HG03064 (cell line): Measurements from ENCODE around the gene TUSC1.
"Not testable (repeated sequence)": the region's sequence is repeated elsewhere in the genome, so short reads cannot be mapped to it uniquely, and the experiment has no call there.

Experiments used
- ATAC-seq: cut with Tn5 transposase; IDR thresholded peaks from one replicate; pipeline ENCODE4 v1.9.1; 2021; ENCODE audit warnings: low read depth; ENCODE audit not compliant: unreplicated experiment

Gene TUSC1

DNA sequence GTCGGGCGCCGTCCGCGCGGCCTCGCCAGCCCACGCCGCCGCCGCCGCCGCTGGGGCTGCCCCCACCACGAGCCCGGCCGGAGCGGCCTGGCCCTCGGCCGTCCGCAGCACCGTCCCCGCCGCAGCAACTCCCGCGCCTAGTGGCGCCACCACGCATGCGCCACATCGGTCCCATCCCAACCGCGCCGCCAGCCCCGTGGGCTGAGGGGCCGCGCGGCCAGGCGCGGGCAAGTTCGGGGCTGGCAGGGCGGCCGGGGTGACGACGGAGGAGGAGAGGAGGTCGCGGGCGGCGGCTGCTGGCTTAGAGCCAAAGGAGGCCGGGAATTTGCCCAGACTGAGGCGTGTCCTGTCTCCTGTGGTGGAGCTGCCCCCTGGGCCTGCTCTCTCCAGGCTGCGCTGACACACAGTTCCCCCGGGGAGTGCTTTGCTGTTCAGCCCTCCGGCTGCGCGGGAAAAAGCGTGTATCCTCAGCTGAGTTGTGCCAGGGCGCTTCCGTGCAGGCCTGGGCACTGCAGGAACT, at the start of gene TUSC1:
Gene TUSC1 (minus strand): TSS at position 298 of the 520 bp plus-strand sequence. CDS start 132 bp downstream, at position 166.
- peak; percentile 68 for ATAC-seq

DNA sequence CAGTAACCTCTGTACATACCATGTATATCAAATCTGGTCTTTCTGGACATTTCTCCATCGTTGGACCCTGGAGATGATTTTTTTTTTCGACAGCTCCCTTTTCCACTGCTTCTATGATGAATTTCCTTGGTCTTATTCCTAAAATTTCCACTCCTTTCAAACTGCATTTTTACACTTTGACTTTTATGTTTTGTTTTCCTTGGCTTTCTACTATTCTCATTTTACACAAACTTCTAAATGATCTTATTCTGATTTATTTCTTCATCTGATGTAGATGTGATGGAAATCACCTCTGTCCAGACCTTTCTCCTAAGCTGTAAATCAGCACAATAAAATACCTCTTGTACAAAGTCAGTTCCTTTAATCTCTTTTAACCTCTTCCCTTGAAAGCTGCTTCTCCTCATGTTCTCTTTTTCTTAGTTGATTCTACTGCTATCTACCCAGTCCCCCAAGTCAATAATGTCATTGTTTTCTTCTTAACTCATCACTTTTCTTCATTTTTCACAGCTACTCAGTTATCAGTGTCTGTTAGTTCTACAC, 48.7 kb upstream of the TUSC1 start:
- ATAC-seq: no peak

DNA sequence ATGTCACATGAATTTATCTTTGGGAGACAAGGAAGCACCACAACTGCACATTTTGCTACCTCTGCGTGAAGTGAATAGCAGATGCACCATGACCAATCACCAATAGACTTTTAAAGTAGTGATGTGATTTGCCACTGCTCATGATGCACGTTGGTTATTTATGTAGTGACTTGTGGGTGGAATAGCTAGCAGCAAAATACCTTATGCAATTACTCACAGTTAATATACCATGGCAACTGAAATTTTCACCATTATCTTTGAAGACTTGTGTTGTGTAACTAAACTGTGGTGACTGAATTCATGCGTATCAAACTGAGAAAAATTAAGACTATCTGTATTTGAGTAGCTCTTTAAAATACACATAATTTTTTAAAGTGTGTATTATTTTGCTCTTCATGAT, 46.2 kb upstream of the TUSC1 start:
- no peak for ATAC-seq

DNA sequence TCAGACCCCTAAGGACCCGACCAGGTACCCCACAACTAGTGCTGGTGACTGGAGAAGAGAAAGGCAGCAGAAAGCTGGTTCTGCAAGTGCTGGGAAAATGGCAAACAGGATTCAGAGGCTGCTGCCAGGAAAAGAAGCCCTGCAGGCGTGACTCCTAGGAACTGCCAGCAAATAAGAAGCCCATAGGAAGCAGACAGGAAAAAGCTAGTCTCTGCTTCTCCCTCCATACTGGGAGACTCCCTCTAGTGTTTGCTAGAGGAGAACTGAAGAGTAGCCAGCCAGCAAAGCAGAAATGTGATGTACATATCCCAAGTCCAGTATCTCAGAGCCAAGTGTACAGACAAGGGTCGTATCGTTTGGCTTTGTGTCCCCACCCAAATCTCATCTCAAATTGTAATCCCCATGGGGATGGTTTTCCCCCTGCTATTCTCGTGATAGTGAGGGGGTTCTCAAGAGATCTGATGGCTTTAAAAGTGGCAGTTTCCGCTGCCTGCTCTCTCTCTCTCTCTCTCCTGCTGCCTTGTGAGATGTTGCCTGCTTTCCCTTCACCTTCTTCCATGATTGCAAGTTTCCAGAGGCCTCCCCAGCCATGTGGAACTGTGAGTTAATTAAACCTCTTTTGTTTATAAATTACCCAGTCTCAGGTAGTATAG, 38.1 kb upstream of the TUSC1 start:
- ATAC-seq: no peak

DNA sequence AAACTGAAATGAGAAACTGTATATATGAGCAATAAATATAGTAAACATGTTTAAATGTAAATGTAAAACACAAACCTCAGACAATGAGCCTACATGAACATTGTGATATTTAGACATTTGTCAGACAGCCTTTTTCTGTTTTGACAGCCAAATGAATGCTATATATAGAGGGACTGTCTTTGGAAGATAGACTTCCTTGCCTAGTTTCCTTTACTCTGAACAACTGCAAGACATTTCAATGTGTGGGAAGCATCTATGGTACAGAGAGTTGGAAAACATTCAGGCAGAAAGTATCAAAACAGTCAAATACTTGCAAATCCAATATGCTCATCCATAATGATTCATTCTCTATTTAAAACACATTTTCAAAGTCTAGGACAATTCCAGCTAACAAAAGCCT, 31.7 kb upstream of the TUSC1 start:
- ATAC-seq: no peak

DNA sequence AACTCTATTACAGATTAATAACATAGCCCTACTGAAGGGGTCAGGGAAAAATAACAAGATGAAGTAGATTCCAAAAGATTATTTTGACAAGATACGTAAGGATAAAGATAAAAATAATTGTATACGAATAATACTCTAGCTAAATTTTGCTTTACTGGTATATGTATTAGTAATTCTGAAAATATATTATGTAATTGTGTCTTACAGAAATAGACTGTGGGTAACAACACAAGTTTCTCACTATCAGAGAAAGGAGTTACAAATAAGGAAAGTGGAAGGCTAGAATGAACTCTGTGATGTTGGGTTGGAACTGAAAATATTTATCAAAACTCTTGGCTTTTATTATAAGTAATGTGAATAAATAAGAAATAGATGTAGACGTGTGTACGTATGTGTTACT, 26.6 kb upstream of the TUSC1 start:
- ATAC-seq: no peak

DNA sequence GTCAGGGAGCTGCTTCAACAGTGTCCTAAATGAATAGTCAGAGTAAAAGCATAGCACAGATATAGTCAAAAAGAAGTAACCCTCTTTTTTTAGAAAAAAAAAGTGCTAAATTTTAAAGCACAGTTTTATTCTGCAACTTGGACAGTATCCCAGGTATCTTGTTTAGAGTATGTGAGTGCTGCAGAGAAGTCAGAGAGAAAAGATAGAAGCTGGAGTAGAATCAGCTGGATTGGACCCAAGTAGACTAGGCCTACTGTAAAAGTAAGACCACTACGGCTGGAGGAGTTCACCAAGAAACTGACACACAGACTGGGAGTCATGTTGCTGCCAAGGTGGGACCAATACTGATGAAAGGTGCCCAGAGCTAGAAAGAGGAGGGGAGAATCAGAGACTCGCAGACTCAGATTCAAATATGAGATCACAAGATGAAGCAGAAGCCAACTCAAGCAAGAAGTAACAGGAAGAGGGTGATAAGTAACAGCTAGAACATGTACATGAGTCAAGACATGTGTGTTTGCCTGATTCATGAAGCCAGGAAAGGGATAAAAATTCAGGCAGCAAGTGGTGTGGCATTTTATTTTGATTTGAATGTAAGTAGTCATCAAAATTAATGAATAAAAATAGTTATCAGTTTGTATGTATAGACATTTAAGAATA, 25.6 kb upstream of the TUSC1 start:
- no peak for ATAC-seq

DNA sequence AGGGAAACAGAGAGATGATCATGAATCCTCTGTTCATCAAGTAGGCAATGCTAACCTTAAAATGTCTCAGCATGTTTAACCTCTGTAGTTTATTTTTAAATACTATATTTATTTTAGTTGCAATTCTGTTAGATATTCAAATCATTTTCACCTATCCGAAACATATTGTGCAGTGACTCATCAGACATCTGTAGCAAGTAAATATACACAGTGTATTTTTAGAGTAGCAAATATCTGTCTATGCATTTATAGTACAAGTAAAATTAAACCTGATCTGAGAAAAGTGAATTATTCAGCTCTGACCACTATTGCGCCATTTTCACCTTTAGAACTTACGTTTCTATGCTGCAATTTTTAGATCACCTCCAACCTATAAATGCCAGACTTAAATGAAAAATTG, 24.3 kb upstream of the TUSC1 start:
- ATAC-seq: no peak

DNA sequence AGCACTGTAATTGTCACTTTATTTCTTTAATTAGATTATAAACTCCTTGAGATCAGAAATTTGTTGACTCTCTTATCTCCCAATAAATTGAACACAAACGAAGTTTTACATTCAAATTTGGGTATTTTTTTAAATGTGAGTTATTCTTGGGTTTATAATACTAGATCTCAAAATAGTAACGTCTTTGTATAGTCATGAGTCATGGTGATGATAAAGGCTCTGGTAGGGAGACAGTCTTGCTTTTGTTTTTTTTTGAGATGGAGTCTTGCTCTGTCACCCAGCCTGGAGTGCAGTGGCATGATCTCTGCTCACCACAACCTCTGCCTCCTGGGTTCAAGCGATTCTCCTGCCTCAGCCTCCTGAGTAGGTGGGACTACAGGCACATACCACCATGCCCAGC, 22.7 kb upstream of the TUSC1 start:
- ATAC-seq: not testable (repeated sequence)

DNA sequence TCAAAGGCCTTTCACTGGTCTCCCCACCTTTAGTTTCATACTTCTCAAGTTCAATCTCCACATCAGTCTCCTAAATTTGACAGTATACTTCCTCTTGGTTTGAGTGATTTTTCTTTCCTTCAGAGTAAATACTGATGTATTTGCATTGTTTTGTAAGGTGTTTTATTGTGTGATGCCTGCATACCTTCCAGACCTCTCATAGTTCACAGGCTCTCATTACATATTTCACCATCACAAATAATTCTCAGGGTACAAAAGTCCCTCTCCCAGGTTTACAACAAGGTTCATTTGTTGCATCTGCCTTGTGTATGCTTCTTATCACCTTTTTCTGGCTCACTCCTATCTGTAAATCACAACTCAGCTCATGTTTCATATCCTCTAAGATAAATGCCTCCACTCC, 22.2 kb upstream of the TUSC1 start:
- no peak for ATAC-seq

DNA sequence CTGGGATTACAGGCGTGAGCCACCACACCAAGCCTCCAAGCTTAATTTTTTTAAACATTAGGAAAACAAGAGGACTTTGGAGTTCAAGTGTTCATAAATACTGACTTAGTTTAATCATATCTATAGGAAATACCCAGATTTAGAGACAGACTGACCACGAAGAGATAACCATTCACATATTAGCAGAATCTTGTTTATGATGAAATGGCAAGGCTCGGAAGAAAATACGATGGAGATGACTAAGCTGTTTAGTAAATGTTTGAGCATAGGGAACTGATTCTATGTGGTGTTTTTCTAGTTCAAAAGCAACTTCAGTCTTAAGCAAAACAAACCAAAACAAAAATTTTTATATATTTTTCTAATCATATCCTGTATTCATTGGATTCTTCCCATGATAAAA, 13.5 kb upstream of the TUSC1 start:
- no peak for ATAC-seq

DNA sequence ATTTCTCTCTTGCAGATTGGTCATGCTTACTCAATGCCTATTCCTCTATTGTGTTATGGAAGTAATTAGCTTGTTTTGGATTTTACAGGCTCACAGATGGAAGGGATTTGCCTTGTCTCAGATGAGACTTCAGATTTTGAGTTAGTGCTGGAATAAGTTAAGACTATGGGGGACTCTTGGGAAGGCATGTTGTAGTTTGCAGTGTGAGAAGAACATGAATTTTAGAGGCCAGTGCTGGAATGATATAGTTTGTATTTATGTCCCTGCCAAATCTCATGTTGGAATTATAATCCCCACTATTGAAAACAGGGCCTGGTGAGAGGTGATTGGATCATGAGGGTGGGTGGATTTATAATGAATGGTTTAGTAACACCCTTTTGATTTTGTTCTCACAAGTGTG, 6.1 kb upstream of the TUSC1 start:
- no peak for ATAC-seq

DNA sequence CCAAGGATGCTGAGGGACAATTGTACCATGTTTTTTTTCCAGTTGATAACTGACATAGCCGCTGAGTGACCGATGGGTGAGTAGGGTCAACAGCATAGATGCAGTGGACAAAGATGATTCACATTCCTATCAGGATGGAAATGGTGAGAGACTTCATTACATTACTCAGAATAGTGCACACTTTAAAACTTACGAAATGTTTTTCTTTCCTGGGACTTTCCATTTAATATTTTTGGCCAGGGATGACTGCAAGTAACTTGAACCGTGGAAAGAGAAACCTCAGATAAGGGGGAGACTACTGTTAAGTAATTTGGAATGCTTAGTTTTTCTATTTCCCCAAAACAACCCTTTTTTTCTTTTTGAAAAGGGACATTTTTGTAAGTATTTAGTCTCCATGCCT, 3.0 kb upstream of the TUSC1 start:
- ATAC-seq: no peak

DNA sequence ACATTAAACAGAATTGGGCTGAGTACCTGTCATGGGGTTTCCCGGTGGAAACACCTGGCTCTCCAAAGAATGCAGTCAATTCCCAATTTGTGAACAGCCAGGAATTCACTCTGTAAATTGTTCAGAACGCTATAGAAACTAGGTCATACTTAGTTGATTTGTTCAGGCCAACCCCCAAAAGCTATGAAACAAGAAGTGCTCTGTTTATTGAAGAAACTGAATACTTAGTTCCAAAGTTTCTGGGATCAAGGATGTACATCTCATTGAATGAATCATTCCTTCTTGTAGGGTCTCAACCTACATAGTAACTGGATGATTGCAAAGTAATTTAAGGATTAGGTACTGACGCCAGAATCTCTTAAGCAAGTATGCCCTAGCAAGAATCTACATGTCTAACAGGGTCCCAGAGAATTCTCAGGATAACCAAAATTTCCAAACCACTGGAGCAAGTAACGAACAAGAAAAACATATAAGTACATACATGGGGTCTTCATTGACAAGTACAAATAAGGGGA, 659 bp upstream of the TUSC1 start:
- ATAC-seq: no peak

DNA sequence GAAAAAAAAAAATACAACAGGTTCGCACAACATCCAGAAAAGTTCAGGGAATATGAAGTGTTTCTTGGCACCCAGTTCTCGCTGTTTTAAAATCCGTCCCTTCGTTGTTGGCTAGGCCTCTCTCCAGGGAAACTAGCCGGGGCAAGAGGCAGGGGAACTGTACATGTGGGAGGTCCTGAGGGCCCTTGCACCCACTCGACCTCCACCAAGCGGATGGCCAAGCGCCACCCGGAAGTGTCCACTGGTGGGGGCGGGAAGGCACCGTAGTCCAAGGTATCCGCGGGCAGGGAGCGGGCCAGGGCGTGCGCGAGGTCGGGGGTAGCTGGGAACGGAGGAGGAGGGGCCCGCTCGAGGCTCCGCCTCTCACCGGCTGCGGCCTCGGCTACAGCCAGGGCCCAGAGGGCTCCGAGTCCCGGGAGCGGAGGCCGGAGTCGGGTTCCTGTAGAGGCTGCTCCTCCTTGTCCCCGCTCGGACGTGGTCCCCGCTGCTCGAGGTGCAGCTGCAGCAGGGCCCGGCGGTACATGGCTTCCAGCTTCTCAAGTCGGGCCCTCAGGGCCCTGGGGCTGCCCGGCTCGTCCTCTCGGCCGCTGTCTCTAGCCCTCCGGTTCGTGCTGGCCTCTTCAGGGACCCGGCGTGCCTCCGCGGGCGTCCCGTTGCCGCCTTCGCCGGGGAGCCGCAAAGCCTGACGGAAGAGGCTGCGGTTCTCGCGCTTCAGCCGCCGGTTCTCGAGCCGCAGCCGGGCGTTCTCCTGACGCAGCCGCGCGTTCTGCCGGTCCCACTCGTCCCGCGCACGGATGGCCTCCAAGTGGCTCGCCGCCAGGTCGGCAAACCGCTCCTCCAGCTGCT, 720 bp downstream of the TUSC1 start:
- peak; percentile 45 for ATAC-seq

DNA sequence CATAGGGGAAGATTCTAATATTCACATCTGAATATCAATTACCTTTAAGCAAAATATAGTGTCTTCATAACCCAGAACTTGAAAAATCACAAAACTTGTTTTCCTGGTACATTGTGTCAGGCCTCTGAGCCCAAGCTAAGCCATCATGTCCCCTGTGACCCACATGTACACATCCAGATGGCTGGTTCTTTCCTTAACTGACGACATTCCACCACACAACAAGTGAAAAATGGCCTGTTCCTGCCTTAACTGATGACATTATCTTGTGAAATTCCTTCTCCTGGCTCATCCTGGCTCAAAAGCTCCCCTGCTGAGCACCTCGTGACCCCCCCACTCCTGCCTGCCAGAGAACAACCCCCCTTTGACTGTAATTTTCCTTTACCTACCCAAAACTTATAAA, 2.4 kb downstream of the TUSC1 start:
- not testable (repeated sequence) for ATAC-seq

DNA sequence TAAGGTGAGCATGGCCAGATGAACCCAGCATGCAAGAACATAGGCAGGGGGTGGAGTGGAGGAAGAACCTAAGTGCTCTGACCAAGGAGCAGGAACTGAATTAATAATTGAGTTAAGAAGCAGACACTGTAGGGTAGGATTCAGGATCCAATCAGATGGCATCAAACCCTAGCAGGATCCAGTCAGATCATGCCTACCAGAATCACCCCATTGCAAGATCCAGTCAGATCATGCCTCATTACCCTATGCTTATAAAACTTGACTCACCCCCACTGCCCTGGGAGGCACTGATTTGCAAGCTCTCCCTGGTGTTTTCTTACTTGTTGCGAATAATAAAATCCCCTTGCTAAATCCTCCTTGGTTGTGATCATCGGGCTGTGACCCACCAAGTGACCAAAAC, 19.7 kb downstream of the TUSC1 start:
- no peak for ATAC-seq

DNA sequence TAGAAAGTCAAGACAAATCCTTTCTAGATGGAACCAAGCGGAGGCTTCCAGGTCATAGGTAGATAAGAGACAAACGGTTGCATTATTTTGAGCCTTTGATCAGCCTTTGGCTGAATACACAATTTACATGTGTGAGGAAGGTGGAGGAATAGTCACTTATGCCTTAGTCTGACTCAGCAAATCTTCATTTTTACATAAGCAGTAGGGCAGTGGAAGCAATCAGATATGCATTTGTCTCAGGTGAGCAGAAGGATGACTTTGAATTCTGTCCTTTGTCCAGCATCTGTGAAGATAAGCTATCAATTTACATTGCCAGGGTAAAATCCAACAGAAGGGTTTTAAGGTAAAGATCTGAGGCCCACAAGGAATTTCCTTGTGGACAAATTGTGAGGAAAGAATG, 23.8 kb downstream of the TUSC1 start:
- no peak for ATAC-seq

DNA sequence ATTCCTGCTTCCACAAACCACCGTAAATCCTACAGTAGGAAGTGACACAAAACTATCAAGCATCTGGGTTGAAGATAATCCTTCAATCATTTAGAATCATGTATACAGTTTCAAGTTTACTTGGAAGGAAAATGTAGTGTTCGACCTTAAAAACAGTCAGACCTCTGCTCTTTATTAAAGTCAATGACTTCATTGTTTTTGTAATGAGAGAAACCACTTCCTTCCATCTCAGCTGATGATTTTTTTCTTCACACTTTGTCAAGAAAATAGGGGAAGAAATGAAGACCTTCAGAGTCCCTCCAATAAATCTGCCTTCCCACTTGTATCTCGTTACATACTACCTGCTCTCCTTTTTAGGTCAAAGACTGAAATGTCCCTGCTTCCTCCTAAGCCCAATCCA, 30.1 kb downstream of the TUSC1 start:
- ATAC-seq: no peak

DNA sequence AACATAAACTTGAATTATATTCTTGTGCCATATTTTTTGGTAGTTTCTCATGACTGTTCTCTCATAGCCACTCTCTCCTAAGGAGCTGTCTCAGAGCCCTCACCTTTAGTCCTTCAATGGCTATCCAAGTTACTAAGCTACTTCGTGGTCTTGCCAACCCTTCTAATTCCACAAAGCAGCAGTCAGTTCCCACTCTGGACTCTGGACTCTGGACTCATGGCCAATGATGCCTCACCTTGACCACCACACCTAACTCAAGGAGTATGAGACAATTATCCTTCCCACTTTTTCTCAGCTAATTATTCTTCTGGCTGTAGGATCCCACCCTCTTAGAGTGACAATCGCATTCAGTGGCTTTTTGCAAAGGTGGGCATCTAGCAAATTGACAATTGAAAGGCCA, 42.2 kb downstream of the TUSC1 start:
- ATAC-seq: no peak

DNA sequence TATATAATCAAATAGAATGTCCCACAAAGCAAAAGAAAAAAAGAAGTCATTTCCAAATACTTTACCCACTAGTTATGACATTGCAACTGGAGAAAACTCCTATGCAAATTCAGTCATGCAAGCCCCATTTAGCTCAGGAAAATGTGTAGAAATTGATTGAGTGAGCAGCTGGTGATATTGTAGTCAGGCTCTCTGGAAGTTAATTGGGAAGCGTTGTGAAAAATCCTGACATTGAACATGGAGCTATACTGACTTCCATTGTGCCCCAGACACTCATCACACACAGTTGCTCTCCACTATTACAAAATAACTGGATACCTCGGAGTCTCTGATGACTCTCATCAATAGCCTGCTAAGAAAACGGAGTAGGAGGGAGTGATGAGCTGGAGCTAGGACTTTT, 49.0 kb downstream of the TUSC1 start:
- ATAC-seq: no peak
